WTC11 (cell line): ENCODE measurements around the gene PRUNE2. TPM values are rescaled to one million over a fixed set of nuclear protein-coding genes. Genes with fewer than 3 reads are reported as not detected.

Experiments
- ATAC-seq: fragments of 200-7000 bp; cut with Tn5 transposase; 2 replicates; pipeline ENCODE4 v1.10.0; 2021; ENCODE audit warnings: mild to moderate bottlenecking, moderate library complexity
- CTCF ChIA-PET: fragments of 300-600 bp; sonication (Branson Sonifier 250); formaldehyde crosslinking; loops from one replicate; lab custom pipeline; 2021; ENCODE audit warnings: antibody characterized with exemption; lab: Charles Lee
- POLR2A ChIA-PET: fragments of 350-600 bp; sonication (Branson Sonifier 250); formaldehyde crosslinking; loops from one replicate; lab custom pipeline; 2021; ENCODE audit warnings: antibody characterized with exemption; lab: Charles Lee
- DNase-seq: peaks from one replicate; pipeline ENCODE4 v3.0.0; 2021; ENCODE audit warnings: low spot score
- H3K27ac Mint-ChIP-seq: 2 replicates; pipeline ENCODE4 v1.8.0; 2021; ENCODE audit warnings: mixed read lengths
- H3K27me3 Mint-ChIP-seq: 2 replicates; pipeline ENCODE4 v1.8.0; 2021; ENCODE audit warnings: low read depth, mild to moderate bottlenecking, moderate library complexity, mixed read lengths
- H3K36me3 Mint-ChIP-seq: 2 replicates; pipeline ENCODE4 v1.8.0; 2021; ENCODE audit warnings: mixed read lengths
- H3K4me1 Mint-ChIP-seq: 2 replicates; pipeline ENCODE4 v1.8.0; 2022; ENCODE audit warnings: mixed read lengths
- H3K4me3 Mint-ChIP-seq: 2 replicates; pipeline ENCODE4 v1.8.0; 2021; ENCODE audit warnings: mild to moderate bottlenecking, moderate library complexity, mixed read lengths
- H3K9me3 Mint-ChIP-seq: 2 replicates; pipeline ENCODE4 v1.8.0; 2021; ENCODE audit warnings: mixed read lengths
- ETV6 ChIP-seq: sonication (generic); formaldehyde crosslinking; IDR thresholded peaks from 2 replicates; pipeline ENCODE4 v1.8.1; 2022; ENCODE audit warnings: mild to moderate bottlenecking, missing genetic modification reagents
- FOXP1 ChIP-seq: sonication (generic); formaldehyde crosslinking; IDR thresholded peaks from 2 replicates; pipeline ENCODE4 v1.8.0; 2022; ENCODE audit warnings: missing genetic modification reagents, mild to moderate bottlenecking, moderate library complexity, borderline replicate concordance
- GRHL2 ChIP-seq: fragments of 250-450 bp; sonication (Bioruptor Pico); IDR thresholded peaks from 2 replicates; pipeline ENCODE4 v1.8.0; 2022; ENCODE audit warnings: mild to moderate bottlenecking, moderate library complexity; ENCODE audit not compliant: insufficient replicate concordance, severe bottlenecking
- IRF2 ChIP-seq: sonication (generic); formaldehyde crosslinking; IDR thresholded peaks from 2 replicates; pipeline ENCODE4 v1.8.0; 2022; ENCODE audit warnings: low read depth, missing genetic modification reagents, borderline replicate concordance
- RELA ChIP-seq: sonication (generic); formaldehyde crosslinking; IDR thresholded peaks from 2 replicates; pipeline ENCODE4 v1.8.1; 2022; ENCODE audit warnings: missing genetic modification reagents, mild to moderate bottlenecking, borderline replicate concordance
- SMAD4 ChIP-seq: sonication (generic); formaldehyde crosslinking; IDR thresholded peaks from 2 replicates; pipeline ENCODE4 v1.8.0; 2022; ENCODE audit warnings: mild to moderate bottlenecking, missing genetic modification reagents
- TCF7 ChIP-seq: sonication (generic); formaldehyde crosslinking; IDR thresholded peaks from 2 replicates; pipeline ENCODE4 v1.8.0; 2022; ENCODE audit warnings: mild to moderate bottlenecking, low read depth, missing genetic modification reagents, moderate library complexity
- ZBTB21 ChIP-seq: sonication (generic); formaldehyde crosslinking; IDR thresholded peaks from 2 replicates; pipeline ENCODE4 v1.8.1; 2023; ENCODE audit warnings: mild to moderate bottlenecking, missing genetic modification reagents, borderline replicate concordance
- ZNF138 ChIP-seq: sonication (generic); formaldehyde crosslinking; conservative IDR thresholded peaks from 2 replicates; pipeline ENCODE4 v1.8.1; 2022; ENCODE audit warnings: mild to moderate bottlenecking, moderate library complexity, missing genetic modification reagents
- ZNF317 ChIP-seq: sonication (generic); formaldehyde crosslinking; IDR thresholded peaks from 2 replicates; pipeline ENCODE4 v1.8.1; 2023; ENCODE audit warnings: low read depth, mild to moderate bottlenecking, moderate library complexity, missing genetic modification reagents, borderline replicate concordance
- ZNF396 ChIP-seq: fragments of 250-450 bp; sonication (Bioruptor Pico); IDR thresholded peaks from 2 replicates; pipeline ENCODE4 v1.8.0; 2021; ENCODE audit warnings: mild to moderate bottlenecking, moderate library complexity, borderline replicate concordance
- ZNF416 ChIP-seq: fragments of 250-450 bp; sonication (Bioruptor Pico); IDR thresholded peaks from 2 replicates; pipeline ENCODE4 v1.9.0; 2021; ENCODE audit warnings: mild to moderate bottlenecking, inconsistent platforms
- total RNA-seq: library from RNA; stranded (reverse); gene quantifications from 3 replicates; pipeline ENCODE4 v1.2.3, GENCODE V29; 2021
- TF ChIP-seq, protein P1 (sequence below): sonication (generic); formaldehyde crosslinking; IDR thresholded peaks from 2 replicates; pipeline ENCODE4 v1.8.1; 2022; ENCODE audit warnings: mild to moderate bottlenecking, moderate library complexity, missing genetic modification reagents
- TF ChIP-seq, protein P2 (sequence below): fragments of 250-450 bp; sonication (Bioruptor Pico); IDR thresholded peaks from 2 replicates; pipeline ENCODE4 v1.9.0; 2021; ENCODE audit warnings: moderate library complexity, mild to moderate bottlenecking, inconsistent platforms, borderline replicate concordance
- TF ChIP-seq, protein P3 (sequence below): sonication (generic); formaldehyde crosslinking; IDR thresholded peaks from 2 replicates; pipeline ENCODE4 v1.8.1; 2023; ENCODE audit warnings: mild to moderate bottlenecking, missing genetic modification reagents
- TF ChIP-seq, protein P4 (sequence below): sonication (generic); formaldehyde crosslinking; IDR thresholded peaks from 2 replicates; pipeline ENCODE4 v1.8.0; 2023; ENCODE audit warnings: missing genetic modification reagents, mild to moderate bottlenecking, borderline replicate concordance
- TF ChIP-seq, protein P5 (sequence below): sonication (generic); formaldehyde crosslinking; IDR thresholded peaks from 2 replicates; pipeline ENCODE4 v1.8.1; 2022; ENCODE audit warnings: low read depth, mild to moderate bottlenecking, moderate library complexity, missing genetic modification reagents, borderline replicate concordance
- TF ChIP-seq, protein P6 (sequence below): sonication (generic); formaldehyde crosslinking; IDR thresholded peaks from 2 replicates; pipeline ENCODE4 v1.8.0; 2022; ENCODE audit warnings: mild to moderate bottlenecking, missing genetic modification reagents
- TF ChIP-seq, protein P7 (sequence below): fragments of 250-450 bp; sonication (Bioruptor Pico); IDR thresholded peaks from 2 replicates; pipeline ENCODE4 v1.8.0; 2021; ENCODE audit warnings: mild to moderate bottlenecking
- TF ChIP-seq, protein P8 (sequence below): sonication (generic); formaldehyde crosslinking; conservative IDR thresholded peaks from 2 replicates; pipeline ENCODE4 v1.8.1; 2022; ENCODE audit warnings: mild to moderate bottlenecking, missing genetic modification reagents

The PRUNE2 gene
- total RNA-seq, 1 experiment from 2014 or later, result 13.1 TPM

DNA sequence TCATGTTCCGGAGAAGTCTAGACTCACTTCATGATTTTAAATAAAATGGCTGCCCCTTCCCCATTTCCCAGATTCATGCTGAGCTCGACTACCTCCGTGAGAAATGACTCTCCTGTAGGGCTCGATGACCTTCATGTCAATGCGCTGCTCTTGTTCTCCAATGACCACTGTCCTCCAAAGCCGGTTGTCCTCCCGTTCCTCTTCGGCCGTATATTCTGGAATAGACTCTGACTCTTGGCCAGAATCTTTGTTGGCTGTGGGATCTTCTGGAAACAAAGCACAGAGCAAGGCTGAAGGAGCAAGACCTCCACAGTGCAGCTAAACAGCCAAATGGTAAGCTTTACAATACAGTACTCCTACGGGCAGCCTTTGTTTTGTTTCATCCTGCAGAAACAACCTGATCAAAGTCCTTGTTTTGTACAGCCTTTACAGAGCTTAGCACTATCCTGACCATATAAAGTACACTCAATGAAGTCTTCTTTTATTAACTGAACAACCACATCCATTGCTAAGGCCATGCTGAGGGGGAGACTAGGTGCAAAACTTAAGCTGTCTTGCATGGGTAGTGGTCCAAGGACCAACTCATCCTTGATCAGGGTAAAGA lies 261.2 kb downstream of the PRUNE2 start (continued):
- TF ChIP-seq, protein P1, sequence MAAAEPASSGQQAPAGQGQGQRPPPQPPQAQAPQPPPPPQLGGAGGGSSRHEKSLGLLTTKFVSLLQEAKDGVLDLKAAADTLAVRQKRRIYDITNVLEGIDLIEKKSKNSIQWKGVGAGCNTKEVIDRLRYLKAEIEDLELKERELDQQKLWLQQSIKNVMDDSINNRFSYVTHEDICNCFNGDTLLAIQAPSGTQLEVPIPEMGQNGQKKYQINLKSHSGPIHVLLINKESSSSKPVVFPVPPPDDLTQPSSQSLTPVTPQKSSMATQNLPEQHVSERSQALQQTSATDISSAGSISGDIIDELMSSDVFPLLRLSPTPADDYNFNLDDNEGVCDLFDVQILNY (CRISPR knock-in tag), result no peak
- TF ChIP-seq, protein P2, sequence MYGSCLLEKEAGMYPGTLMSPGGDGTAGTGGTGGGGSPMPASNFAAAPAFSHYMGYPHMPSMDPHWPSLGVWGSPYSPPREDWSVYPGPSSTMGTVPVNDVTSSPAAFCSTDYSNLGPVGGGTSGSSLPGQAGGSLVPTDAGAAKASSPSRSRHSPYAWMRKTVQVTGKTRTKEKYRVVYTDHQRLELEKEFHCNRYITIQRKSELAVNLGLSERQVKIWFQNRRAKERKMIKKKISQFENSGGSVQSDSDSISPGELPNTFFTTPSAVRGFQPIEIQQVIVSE (CRISPR knock-in tag), result no peak
- TF ChIP-seq IRF2 (CRISPR knock-in tag) (no peak), ZNF416 (CRISPR knock-in tag) (no peak), ZNF138 (CRISPR knock-in tag) (no peak)
- TF ChIP-seq, protein P3, sequence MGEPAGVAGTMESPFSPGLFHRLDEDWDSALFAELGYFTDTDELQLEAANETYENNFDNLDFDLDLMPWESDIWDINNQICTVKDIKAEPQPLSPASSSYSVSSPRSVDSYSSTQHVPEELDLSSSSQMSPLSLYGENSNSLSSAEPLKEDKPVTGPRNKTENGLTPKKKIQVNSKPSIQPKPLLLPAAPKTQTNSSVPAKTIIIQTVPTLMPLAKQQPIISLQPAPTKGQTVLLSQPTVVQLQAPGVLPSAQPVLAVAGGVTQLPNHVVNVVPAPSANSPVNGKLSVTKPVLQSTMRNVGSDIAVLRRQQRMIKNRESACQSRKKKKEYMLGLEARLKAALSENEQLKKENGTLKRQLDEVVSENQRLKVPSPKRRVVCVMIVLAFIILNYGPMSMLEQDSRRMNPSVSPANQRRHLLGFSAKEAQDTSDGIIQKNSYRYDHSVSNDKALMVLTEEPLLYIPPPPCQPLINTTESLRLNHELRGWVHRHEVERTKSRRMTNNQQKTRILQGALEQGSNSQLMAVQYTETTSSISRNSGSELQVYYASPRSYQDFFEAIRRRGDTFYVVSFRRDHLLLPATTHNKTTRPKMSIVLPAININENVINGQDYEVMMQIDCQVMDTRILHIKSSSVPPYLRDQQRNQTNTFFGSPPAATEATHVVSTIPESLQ (CRISPR knock-in tag), result no peak
- TF ChIP-seq, all 79 proteins: peak for 0

DNA sequence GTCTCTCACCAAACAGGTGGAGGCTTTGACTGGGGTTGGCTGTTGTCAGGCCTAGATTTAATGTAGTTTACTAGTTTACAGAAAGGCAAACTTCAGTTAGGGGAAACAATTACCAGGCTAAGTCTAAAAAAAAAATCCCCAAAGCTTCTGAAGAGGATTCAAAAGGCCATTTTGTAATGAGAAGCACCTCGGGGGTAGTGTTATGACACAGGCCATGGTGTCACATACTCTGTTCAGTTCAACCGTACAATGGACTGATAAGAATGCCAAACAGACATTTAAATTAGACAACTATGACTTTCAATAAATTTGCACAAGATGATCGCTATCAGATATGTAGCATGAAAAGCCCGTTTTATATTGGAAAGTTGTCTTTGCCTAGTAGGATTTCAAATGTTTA lies 261.7 kb downstream of the PRUNE2 start:
- CTCF ChIA-PET, result no interaction called here
- H3K27ac Mint-ChIP-seq, result no peak overlapping the region; the same call in 1 of the 2 replicates

More for the DNA sequence above, 261.7 kb downstream of the PRUNE2 start:
- TF ChIP-seq ZNF396 (CRISPR knock-in tag) (no peak), RELA (CRISPR knock-in tag) (no peak), TCF7 (CRISPR knock-in tag) (no peak), FOXP1 (no peak), ZNF317 (CRISPR knock-in tag) (no peak), ZBTB21 (CRISPR knock-in tag) (no peak), ETV6 (CRISPR knock-in tag) (no peak), SMAD4 (CRISPR knock-in tag) (no peak), GRHL2 (no peak)
- TF ChIP-seq, protein P4, sequence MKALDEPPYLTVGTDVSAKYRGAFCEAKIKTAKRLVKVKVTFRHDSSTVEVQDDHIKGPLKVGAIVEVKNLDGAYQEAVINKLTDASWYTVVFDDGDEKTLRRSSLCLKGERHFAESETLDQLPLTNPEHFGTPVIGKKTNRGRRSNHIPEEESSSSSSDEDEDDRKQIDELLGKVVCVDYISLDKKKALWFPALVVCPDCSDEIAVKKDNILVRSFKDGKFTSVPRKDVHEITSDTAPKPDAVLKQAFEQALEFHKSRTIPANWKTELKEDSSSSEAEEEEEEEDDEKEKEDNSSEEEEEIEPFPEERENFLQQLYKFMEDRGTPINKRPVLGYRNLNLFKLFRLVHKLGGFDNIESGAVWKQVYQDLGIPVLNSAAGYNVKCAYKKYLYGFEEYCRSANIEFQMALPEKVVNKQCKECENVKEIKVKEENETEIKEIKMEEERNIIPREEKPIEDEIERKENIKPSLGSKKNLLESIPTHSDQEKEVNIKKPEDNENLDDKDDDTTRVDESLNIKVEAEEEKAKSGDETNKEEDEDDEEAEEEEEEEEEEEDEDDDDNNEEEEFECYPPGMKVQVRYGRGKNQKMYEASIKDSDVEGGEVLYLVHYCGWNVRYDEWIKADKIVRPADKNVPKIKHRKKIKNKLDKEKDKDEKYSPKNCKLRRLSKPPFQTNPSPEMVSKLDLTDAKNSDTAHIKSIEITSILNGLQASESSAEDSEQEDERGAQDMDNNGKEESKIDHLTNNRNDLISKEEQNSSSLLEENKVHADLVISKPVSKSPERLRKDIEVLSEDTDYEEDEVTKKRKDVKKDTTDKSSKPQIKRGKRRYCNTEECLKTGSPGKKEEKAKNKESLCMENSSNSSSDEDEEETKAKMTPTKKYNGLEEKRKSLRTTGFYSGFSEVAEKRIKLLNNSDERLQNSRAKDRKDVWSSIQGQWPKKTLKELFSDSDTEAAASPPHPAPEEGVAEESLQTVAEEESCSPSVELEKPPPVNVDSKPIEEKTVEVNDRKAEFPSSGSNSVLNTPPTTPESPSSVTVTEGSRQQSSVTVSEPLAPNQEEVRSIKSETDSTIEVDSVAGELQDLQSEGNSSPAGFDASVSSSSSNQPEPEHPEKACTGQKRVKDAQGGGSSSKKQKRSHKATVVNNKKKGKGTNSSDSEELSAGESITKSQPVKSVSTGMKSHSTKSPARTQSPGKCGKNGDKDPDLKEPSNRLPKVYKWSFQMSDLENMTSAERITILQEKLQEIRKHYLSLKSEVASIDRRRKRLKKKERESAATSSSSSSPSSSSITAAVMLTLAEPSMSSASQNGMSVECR, result no peak
- TF ChIP-seq, protein P5, sequence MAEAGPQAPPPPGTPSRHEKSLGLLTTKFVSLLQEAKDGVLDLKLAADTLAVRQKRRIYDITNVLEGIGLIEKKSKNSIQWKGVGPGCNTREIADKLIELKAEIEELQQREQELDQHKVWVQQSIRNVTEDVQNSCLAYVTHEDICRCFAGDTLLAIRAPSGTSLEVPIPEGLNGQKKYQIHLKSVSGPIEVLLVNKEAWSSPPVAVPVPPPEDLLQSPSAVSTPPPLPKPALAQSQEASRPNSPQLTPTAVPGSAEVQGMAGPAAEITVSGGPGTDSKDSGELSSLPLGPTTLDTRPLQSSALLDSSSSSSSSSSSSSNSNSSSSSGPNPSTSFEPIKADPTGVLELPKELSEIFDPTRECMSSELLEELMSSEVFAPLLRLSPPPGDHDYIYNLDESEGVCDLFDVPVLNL, result no peak
- TF ChIP-seq, protein P6, sequence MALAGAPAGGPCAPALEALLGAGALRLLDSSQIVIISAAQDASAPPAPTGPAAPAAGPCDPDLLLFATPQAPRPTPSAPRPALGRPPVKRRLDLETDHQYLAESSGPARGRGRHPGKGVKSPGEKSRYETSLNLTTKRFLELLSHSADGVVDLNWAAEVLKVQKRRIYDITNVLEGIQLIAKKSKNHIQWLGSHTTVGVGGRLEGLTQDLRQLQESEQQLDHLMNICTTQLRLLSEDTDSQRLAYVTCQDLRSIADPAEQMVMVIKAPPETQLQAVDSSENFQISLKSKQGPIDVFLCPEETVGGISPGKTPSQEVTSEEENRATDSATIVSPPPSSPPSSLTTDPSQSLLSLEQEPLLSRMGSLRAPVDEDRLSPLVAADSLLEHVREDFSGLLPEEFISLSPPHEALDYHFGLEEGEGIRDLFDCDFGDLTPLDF (CRISPR knock-in tag), result no peak
- TF ChIP-seq, protein P7, sequence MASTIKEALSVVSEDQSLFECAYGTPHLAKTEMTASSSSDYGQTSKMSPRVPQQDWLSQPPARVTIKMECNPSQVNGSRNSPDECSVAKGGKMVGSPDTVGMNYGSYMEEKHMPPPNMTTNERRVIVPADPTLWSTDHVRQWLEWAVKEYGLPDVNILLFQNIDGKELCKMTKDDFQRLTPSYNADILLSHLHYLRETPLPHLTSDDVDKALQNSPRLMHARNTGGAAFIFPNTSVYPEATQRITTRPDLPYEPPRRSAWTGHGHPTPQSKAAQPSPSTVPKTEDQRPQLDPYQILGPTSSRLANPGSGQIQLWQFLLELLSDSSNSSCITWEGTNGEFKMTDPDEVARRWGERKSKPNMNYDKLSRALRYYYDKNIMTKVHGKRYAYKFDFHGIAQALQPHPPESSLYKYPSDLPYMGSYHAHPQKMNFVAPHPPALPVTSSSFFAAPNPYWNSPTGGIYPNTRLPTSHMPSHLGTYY (CRISPR knock-in tag), result no peak
- TF ChIP-seq, protein P8, sequence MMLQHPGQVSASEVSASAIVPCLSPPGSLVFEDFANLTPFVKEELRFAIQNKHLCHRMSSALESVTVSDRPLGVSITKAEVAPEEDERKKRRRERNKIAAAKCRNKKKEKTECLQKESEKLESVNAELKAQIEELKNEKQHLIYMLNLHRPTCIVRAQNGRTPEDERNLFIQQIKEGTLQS (CRISPR knock-in tag), result no peak
- TF ChIP-seq, all 79 proteins: peak for 0
- H3K9me3 Mint-ChIP-seq, result no peaks in the 10 kb centered on the region
- no peaks in the 10 kb centered on the region for H3K27me3 Mint-ChIP-seq
- H3K36me3 Mint-ChIP-seq, result no peaks in the 10 kb centered on the region
- POLR2A ChIA-PET, result no interaction called here
- ATAC-seq, result no peak
- no peak overlapping the region for H3K4me3 Mint-ChIP-seq
- peaks cover 46% of the 10 kb centered on the region for H3K4me1 Mint-ChIP-seq
- no peak for DNase-seq
